NB4 (cell line): ENCODE results near the gene NLRP12.
A peak's percentile ranks its signal among the peaks of the same experiment; 100 is the strongest.
"Not testable (repeated sequence)": the region's sequence is repeated elsewhere in the genome, so short reads cannot be mapped to it uniquely, and the experiment has no call there.

Source experiments
- DNase-seq: peaks from one replicate; pipeline ENCODE4 v3.0.0; 2010; ENCODE audit warnings: low read depth
- H3K4me3 ChIP-seq: one replicate; pipeline ENCODE4 v1.5.1; 2011; ENCODE audit warnings: mild to moderate bottlenecking, low read depth, low read length, moderate library complexity
- MYC ChIP-seq: IDR thresholded peaks from 2 replicates; pipeline ENCODE4 v1.6.1; 2011; ENCODE audit warnings: low read depth, low read length
- POLR2A ChIP-seq: IDR thresholded peaks from 2 replicates; pipeline ENCODE4 v1.6.1; 2011; ENCODE audit warnings: mild to moderate bottlenecking; ENCODE audit not compliant: insufficient read length; ENCODE audit errors: extremely low read depth
- TF ChIP-seq, protein P1 (sequence below): IDR thresholded peaks from one replicate; pipeline ENCODE4 v1.5.1; 2012; ENCODE audit warnings: low read depth, low read length
- TF ChIP-seq, protein P2 (sequence below): IDR thresholded peaks from 2 replicates; pipeline ENCODE4 v1.6.1; 2011; ENCODE audit warnings: low read depth, low read length

Gene NLRP12, protein sequence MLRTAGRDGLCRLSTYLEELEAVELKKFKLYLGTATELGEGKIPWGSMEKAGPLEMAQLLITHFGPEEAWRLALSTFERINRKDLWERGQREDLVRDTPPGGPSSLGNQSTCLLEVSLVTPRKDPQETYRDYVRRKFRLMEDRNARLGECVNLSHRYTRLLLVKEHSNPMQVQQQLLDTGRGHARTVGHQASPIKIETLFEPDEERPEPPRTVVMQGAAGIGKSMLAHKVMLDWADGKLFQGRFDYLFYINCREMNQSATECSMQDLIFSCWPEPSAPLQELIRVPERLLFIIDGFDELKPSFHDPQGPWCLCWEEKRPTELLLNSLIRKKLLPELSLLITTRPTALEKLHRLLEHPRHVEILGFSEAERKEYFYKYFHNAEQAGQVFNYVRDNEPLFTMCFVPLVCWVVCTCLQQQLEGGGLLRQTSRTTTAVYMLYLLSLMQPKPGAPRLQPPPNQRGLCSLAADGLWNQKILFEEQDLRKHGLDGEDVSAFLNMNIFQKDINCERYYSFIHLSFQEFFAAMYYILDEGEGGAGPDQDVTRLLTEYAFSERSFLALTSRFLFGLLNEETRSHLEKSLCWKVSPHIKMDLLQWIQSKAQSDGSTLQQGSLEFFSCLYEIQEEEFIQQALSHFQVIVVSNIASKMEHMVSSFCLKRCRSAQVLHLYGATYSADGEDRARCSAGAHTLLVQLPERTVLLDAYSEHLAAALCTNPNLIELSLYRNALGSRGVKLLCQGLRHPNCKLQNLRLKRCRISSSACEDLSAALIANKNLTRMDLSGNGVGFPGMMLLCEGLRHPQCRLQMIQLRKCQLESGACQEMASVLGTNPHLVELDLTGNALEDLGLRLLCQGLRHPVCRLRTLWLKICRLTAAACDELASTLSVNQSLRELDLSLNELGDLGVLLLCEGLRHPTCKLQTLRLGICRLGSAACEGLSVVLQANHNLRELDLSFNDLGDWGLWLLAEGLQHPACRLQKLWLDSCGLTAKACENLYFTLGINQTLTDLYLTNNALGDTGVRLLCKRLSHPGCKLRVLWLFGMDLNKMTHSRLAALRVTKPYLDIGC

GRCh38 chr19:53824134-53824611 is at the start of gene NLRP12:
TSS of gene NLRP12 (minus strand) at chr19:53824314. CDS start at chr19:53824174, 140 bp downstream.
- peak within 1 kb of the TSS; percentile 18 for H3K4me3 ChIP-seq
- DNase-seq: peak; percentile 93
- no peak for TF ChIP-seq POLR2A
- no peak for TF ChIP-seq MYC
- TF ChIP-seq, protein P1, sequence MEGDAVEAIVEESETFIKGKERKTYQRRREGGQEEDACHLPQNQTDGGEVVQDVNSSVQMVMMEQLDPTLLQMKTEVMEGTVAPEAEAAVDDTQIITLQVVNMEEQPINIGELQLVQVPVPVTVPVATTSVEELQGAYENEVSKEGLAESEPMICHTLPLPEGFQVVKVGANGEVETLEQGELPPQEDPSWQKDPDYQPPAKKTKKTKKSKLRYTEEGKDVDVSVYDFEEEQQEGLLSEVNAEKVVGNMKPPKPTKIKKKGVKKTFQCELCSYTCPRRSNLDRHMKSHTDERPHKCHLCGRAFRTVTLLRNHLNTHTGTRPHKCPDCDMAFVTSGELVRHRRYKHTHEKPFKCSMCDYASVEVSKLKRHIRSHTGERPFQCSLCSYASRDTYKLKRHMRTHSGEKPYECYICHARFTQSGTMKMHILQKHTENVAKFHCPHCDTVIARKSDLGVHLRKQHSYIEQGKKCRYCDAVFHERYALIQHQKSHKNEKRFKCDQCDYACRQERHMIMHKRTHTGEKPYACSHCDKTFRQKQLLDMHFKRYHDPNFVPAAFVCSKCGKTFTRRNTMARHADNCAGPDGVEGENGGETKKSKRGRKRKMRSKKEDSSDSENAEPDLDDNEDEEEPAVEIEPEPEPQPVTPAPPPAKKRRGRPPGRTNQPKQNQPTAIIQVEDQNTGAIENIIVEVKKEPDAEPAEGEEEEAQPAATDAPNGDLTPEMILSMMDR: no peak
- TF ChIP-seq, protein P2, sequence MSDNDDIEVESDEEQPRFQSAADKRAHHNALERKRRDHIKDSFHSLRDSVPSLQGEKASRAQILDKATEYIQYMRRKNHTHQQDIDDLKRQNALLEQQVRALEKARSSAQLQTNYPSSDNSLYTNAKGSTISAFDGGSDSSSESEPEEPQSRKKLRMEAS: no peak

- no peak for DNase-seq
- H3K4me3 ChIP-seq: no peak overlapping the region
- TF ChIP-seq MYC: no peak
- TF ChIP-seq POLR2A: no peak
- TF ChIP-seq, protein P2: no peak
- TF ChIP-seq, protein P1: no peak
These were observed 48.6 kb upstream of the NLRP12 start for GRCh38 chr19:53872762-53873161.

GRCh38 chr19:53871454-53871853 is 47.3 kb upstream of the NLRP12 start:
- TF ChIP-seq, protein P1: no peak
- TF ChIP-seq, protein P2: no peak
- TF ChIP-seq POLR2A: no peak
- TF ChIP-seq MYC: no peak
- peak; percentile 81 for DNase-seq

GRCh38 chr19:53870485-53870844 is 46.4 kb upstream of the NLRP12 start:
- peak overlapping the region; percentile 74 for H3K4me3 ChIP-seq
- DNase-seq: peak; percentile 92
- peak; percentile 61 for TF ChIP-seq POLR2A
- TF ChIP-seq, protein P2: no peak
- 0 out of 2 replicates have a peak, but pooled peaks have one; percentile 6 for TF ChIP-seq MYC

More at GRCh38 chr19:53871454-53871853, 47.3 kb upstream of the NLRP12 start:
- peak overlapping the region; percentile 74 for H3K4me3 ChIP-seq

- H3K4me3 ChIP-seq: peak overlapping the region; percentile 74
These were observed 45.8 kb upstream of the NLRP12 start for GRCh38 chr19:53869805-53870484.

More at GRCh38 chr19:53869805-53870484, 45.8 kb upstream of the NLRP12 start:
- DNase-seq: not testable (repeated sequence)
